OCI-LY3 (cell line): ENCODE results near the gene ZNF844.

Experiments used
- H2AFZ ChIP-seq: fragments of 200-600, 300-600 bp; shearing (Covaris generic); 2 replicates; pipeline ENCODE4 v1.6.0; 2014; ENCODE audit warnings: antibody characterized with exemption, low read depth, low read length
- H3K27ac ChIP-seq: fragments of 200-600, 300-600 bp; sonication (generic); 2 replicates; pipeline ENCODE4 v1.5.1; 2014; ENCODE audit warnings: mild to moderate bottlenecking, low read length, moderate library complexity, mixed read lengths
- H3K27me3 ChIP-seq: fragments of 200-600, 300-600 bp; sonication (generic); 2 replicates; pipeline ENCODE4 v1.6.1; 2014; ENCODE audit warnings: low read depth, low read length, mixed read lengths
- H3K36me3 ChIP-seq: fragments of 200-600, 300-600 bp; sonication (generic); replicated peaks from 2 replicates; pipeline ENCODE3; 2014; ENCODE audit warnings: low read depth, low read length, mixed read lengths
- H3K4me1 ChIP-seq: fragments of 300-600, 200-600 bp; sonication (generic); 2 replicates; pipeline ENCODE4 v1.6.1; 2014; ENCODE audit warnings: low read length, mixed read lengths
- H3K4me2 ChIP-seq: fragments of 200-600, 300-600 bp; sonication (generic); 2 replicates; pipeline ENCODE4 v1.6.1; 2014; ENCODE audit warnings: low read length, mixed read lengths
- H3K4me3 ChIP-seq: fragments of 300-600, 200-600 bp; sonication (generic); 2 replicates; pipeline ENCODE4 v1.5.1; 2014; ENCODE audit warnings: antibody characterized with exemption, mild to moderate bottlenecking, low read length, moderate library complexity
- H3K79me2 ChIP-seq: fragments of 300-600, 200-600 bp; shearing (Covaris generic); 2 replicates; pipeline ENCODE4 v1.6.1; 2014; ENCODE audit warnings: mild to moderate bottlenecking, low read length, mixed read lengths
- H3K9ac ChIP-seq: fragments of 300-600, 200-600 bp; shearing (Covaris generic); 2 replicates; pipeline ENCODE4 v1.6.0; 2014; ENCODE audit warnings: mild to moderate bottlenecking, low read length, moderate library complexity
- H3K9me3 ChIP-seq: fragments of 200-600, 300-600 bp; shearing (Covaris generic); 2 replicates; pipeline ENCODE4 v1.6.1; 2014; ENCODE audit warnings: low read length, mixed read lengths; ENCODE audit not compliant: insufficient read depth
- H4K20me1 ChIP-seq: fragments of 200-600, 300-600 bp; sonication (generic); 2 replicates; pipeline ENCODE4 v1.6.1; 2016; ENCODE audit warnings: low read length, mixed read lengths; ENCODE audit not compliant: insufficient read depth
- CTCF ChIP-seq: fragments of 200-600, 300-600 bp; sonication (generic); IDR thresholded peaks from 2 replicates; pipeline ENCODE4 v1.5.1; 2014; ENCODE audit warnings: antibody characterized with exemption, low read length, low read depth
- EZH2phosphoT487 ChIP-seq: fragments of 200-600 bp; shearing (Covaris generic); IDR thresholded peaks from 2 replicates; pipeline ENCODE4 v1.6.1; 2018; ENCODE audit warnings: antibody characterized with exemption, mixed run types, low read depth

ZNF844 gene

GRCh38 chr19:12090807-12091206 is 26.3 kb downstream of the ZNF844 start:
- Histone ChIP-seq H3K4me3 (0 out of 2 replicates have a peak overlapping the region, but pooled peaks have one; percentile 75), H4K20me1 (no peaks in the 10 kb centered on the region), H2AFZ (peak overlapping the region; percentile 58), H3K27me3 (no peaks in the 10 kb centered on the region), H3K4me2 (peak overlapping the region; percentile 84), H3K9ac (no peak overlapping the region), H3K79me2 (peaks cover 22% of the 10 kb centered on the region), H3K9me3 (no peaks in the 10 kb centered on the region), H3K4me1 (peaks cover 14% of the 10 kb centered on the region), H3K27ac (no peak overlapping the region), H3K36me3 (peaks cover 18% of the 10 kb centered on the region)
- no peak for TF ChIP-seq EZH2phosphoT487
- peak; percentile 93 for TF ChIP-seq CTCF

GRCh38 chr19:12092065-12092867 is 27.7 kb downstream of the ZNF844 start:
- H3K9me3 ChIP-seq, result 0 out of 2 replicates have a peak, but pooled peaks cover 3% of the 10 kb centered on the region

GRCh38 chr19:12092956-12093355 is 28.4 kb downstream of the ZNF844 start:
- H3K4me2 ChIP-seq, result peak overlapping the region; percentile 84
- no peaks in the 10 kb centered on the region for H3K27me3 ChIP-seq
- H4K20me1 ChIP-seq, result no peaks in the 10 kb centered on the region
- 0 out of 2 replicates have a peak, but pooled peaks cover 3% of the 10 kb centered on the region for H3K9me3 ChIP-seq
- H2AFZ ChIP-seq, result no peak overlapping the region; the same call in 1 of the 2 replicates
- peak overlapping the region; percentile 75 for H3K4me3 ChIP-seq
- H3K27ac ChIP-seq, result 0 out of 2 replicates have a peak overlapping the region, but pooled peaks have one; percentile 40
- peaks cover 24% of the 10 kb centered on the region for H3K79me2 ChIP-seq
- H3K36me3 ChIP-seq, result peaks cover 38% of the 10 kb centered on the region
- peaks cover 14% of the 10 kb centered on the region for H3K4me1 ChIP-seq
- TF ChIP-seq CTCF, result no peak
- no peak for TF ChIP-seq EZH2phosphoT487
- peak overlapping the region; percentile 68 for H3K9ac ChIP-seq

More at GRCh38 chr19:12092065-12092867, 27.7 kb downstream of the ZNF844 start:
- H3K4me1 ChIP-seq, result peaks cover 14% of the 10 kb centered on the region
- peaks cover 33% of the 10 kb centered on the region for H3K36me3 ChIP-seq
- H3K27me3 ChIP-seq, result no peaks in the 10 kb centered on the region
- H3K27ac ChIP-seq, result peak overlapping the region; percentile 40
- peak overlapping the region; percentile 75 for H3K4me3 ChIP-seq
- H3K4me2 ChIP-seq, result peak overlapping the region; percentile 84
- H4K20me1 ChIP-seq, result no peaks in the 10 kb centered on the region
- TF ChIP-seq CTCF, result no peak
- peak overlapping the region; percentile 41 for H2AFZ ChIP-seq
- peaks cover 24% of the 10 kb centered on the region for H3K79me2 ChIP-seq
- H3K9ac ChIP-seq, result peak overlapping the region; percentile 68

DNA sequence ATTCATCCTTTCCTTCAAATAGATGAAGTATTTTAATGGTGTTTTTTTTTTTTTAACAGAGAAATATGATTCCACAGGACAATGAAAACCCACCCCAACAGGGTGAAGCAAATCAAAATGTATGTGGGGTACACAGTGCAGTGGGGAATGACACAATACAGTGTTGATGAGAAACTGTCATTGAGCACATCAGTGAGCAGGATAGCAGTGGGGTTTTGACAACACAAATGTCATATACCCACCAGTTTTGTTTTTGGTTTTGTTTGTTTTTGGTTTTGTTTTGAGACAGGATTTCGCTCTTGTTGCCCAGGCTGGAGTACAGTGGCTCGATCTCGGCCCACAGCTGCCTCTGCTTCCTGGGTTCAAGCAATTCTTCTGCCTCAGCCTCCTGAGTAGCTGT is 29.2 kb downstream of the ZNF844 start:
- 0 out of 2 replicates have a peak, but pooled peaks cover 3% of the 10 kb centered on the region for H3K9me3 ChIP-seq
- no peak overlapping the region for H3K4me3 ChIP-seq
- no peak for TF ChIP-seq CTCF
- H4K20me1 ChIP-seq, result no peaks in the 10 kb centered on the region
- peaks cover 40% of the 10 kb centered on the region for H3K36me3 ChIP-seq
- peaks cover 24% of the 10 kb centered on the region for H3K79me2 ChIP-seq
- peaks cover 14% of the 10 kb centered on the region for H3K4me1 ChIP-seq
- H3K4me2 ChIP-seq, result no peak overlapping the region; the same call in 1 of the 2 replicates
- H3K27ac ChIP-seq, result no peak overlapping the region
- H2AFZ ChIP-seq, result no peak overlapping the region
- H3K9ac ChIP-seq, result no peak overlapping the region
- no peaks in the 10 kb centered on the region for H3K27me3 ChIP-seq
